ENCODE measurements around the gene SOBP.
"Not testable (repeated sequence)": the region's sequence is repeated elsewhere in the genome, so short reads cannot be mapped to it uniquely, and the experiment has no call there.

Gene SOBP

GRCh38 chr6:107524626-107525025 is 34.7 kb downstream of the SOBP start:
- DNase-seq, result no peak

- no peak for DNase-seq
These were observed 42.0 kb downstream of the SOBP start for GRCh38 chr6:107531868-107532267.

- DNase-seq, result no peak
These were observed 42.8 kb downstream of the SOBP start for GRCh38 chr6:107532706-107533105.

GRCh38 chr6:107533415-107534059 is 43.6 kb downstream of the SOBP start:
- DNase-seq, result no peak

GRCh38 chr6:107534571-107535141 is 44.7 kb downstream of the SOBP start:
- DNase-seq, result no peak

GRCh38 chr6:107535626-107536025 is 45.7 kb downstream of the SOBP start:
- DNase-seq, result no peak

- DNase-seq, result no peak
These were observed 46.5 kb downstream of the SOBP start for GRCh38 chr6:107536180-107536961.

GRCh38 chr6:107537559-107537958 is 47.6 kb downstream of the SOBP start:
- no peak for DNase-seq

- DNase-seq, result no peak
These were observed 49.0 kb downstream of the SOBP start for GRCh38 chr6:107538856-107539387.

- no peak for DNase-seq
These were observed 49.5 kb downstream of the SOBP start for GRCh38 chr6:107539409-107539808.

GRCh38 chr6:107539849-107540464 is 50.0 kb downstream of the SOBP start:
- no peak for DNase-seq

GRCh38 chr6:107540465-107540857 is 50.5 kb downstream of the SOBP start:
- no peak for DNase-seq

GRCh38 chr6:107542192-107542668 is 52.3 kb downstream of the SOBP start:
- DNase-seq, result no peak

GRCh38 chr6:107543088-107543487 is 53.2 kb downstream of the SOBP start:
- DNase-seq, result no peak

- DNase-seq, result no peak
These were observed 53.6 kb downstream of the SOBP start for GRCh38 chr6:107543567-107543966.

- DNase-seq, result no peak
These were observed 55.8 kb downstream of the SOBP start for GRCh38 chr6:107545763-107546162.

GRCh38 chr6:107546691-107547450 is 57.0 kb downstream of the SOBP start:
- DNase-seq, result no peak

GRCh38 chr6:107547451-107547840 is 57.5 kb downstream of the SOBP start:
- DNase-seq, result no peak

GRCh38 chr6:107550241-107550840 is 60.4 kb downstream of the SOBP start:
- DNase-seq, result no peak

GRCh38 chr6:107550906-107551305 is 61.0 kb downstream of the SOBP start:
- no peak for DNase-seq

GRCh38 chr6:107553121-107553520 is 63.2 kb downstream of the SOBP start:
- DNase-seq, result not testable (repeated sequence)

- no peak for DNase-seq
These were observed 64.4 kb downstream of the SOBP start for GRCh38 chr6:107554326-107554725.
